Mesothelial cell of epicardium (in vitro differentiated cells): ENCODE data around the gene CT47C1. TPM values are rescaled to one million over a fixed set of nuclear protein-coding genes. Genes with fewer than 3 reads are reported as not detected.

Source experiments
- DNase-seq, 2 experiments: peaks; one replicate each; pipeline ENCODE4 v3.0.0; 2021; ENCODE audit warnings: low spot score in 2 of 2; ENCODE audit not compliant: unreplicated experiment in 2 of 2
- H3K27ac Mint-ChIP-seq: 2 replicates; pipeline ENCODE4 v1.8.0; 2021; ENCODE audit warnings: mixed read lengths
- H3K27me3 Mint-ChIP-seq: 2 replicates; pipeline ENCODE4 v1.8.0; 2021; ENCODE audit warnings: low read depth, mixed read lengths
- H3K36me3 Mint-ChIP-seq: 2 replicates; pipeline ENCODE4 v1.8.0; 2021; ENCODE audit warnings: mixed read lengths
- H3K4me1 Mint-ChIP-seq: 2 replicates; pipeline ENCODE4 v1.8.0; 2021; ENCODE audit warnings: mixed read lengths
- H3K4me3 Mint-ChIP-seq: 2 replicates; pipeline ENCODE4 v1.8.0; 2021; ENCODE audit warnings: mild to moderate bottlenecking, moderate library complexity, mixed read lengths
- H3K9me3 Mint-ChIP-seq: 2 replicates; pipeline ENCODE4 v1.8.0; 2021; ENCODE audit warnings: mixed read lengths
- total RNA-seq: library from RNA; stranded (reverse); gene quantifications from 3 replicates; pipeline ENCODE4 v1.2.1, GENCODE V29; 2021
- TF ChIP-seq, protein P1 (sequence below): fragments of 200-600 bp; sonication (generic); IDR thresholded peaks from one replicate; pipeline ENCODE4 v1.5.0; 2021; ENCODE audit warnings: antibody characterized with exemption; ENCODE audit not compliant: unreplicated experiment

Gene CT47C1
- total RNA-seq, 1 donor from 2014 or later, result not detected

DNA sequence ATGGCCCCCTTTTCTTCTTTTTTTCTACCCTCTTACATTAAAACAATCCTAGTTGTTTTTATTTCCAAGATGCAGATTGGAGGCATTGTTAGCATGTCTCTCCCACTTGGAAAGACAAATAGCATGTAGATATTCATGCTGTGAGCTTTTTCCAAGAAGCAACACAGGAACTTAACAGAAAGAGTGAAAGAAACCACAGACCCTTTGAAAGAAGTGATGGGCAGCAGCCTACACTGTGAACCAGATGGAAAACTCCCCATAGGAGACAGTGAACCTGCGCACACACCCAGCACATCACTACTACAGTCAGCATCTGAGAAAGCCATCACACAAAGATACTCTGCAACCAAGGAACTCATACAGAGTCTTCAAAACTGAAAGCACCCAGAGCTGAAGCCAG, 17.8 kb downstream of the CT47C1 start:
- Mint-ChIP-seq H3K27me3 (peaks cover 17% of the 10 kb centered on the region), H3K36me3 (no peaks in the 10 kb centered on the region), H3K4me1 (no peaks in the 10 kb centered on the region), H3K27ac (no peak overlapping the region), H3K4me3 (no peak overlapping the region), H3K9me3 (peaks cover 18% of the 10 kb centered on the region)
- no peak for DNase-seq
- TF ChIP-seq, protein P1, sequence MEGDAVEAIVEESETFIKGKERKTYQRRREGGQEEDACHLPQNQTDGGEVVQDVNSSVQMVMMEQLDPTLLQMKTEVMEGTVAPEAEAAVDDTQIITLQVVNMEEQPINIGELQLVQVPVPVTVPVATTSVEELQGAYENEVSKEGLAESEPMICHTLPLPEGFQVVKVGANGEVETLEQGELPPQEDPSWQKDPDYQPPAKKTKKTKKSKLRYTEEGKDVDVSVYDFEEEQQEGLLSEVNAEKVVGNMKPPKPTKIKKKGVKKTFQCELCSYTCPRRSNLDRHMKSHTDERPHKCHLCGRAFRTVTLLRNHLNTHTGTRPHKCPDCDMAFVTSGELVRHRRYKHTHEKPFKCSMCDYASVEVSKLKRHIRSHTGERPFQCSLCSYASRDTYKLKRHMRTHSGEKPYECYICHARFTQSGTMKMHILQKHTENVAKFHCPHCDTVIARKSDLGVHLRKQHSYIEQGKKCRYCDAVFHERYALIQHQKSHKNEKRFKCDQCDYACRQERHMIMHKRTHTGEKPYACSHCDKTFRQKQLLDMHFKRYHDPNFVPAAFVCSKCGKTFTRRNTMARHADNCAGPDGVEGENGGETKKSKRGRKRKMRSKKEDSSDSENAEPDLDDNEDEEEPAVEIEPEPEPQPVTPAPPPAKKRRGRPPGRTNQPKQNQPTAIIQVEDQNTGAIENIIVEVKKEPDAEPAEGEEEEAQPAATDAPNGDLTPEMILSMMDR, result no peak

- no peaks in the 10 kb centered on the region for H3K4me1 Mint-ChIP-seq
- H3K27ac Mint-ChIP-seq, result no peak overlapping the region
- no peak for DNase-seq
- TF ChIP-seq, protein P1, result no peak
- peaks cover 17% of the 10 kb centered on the region for H3K27me3 Mint-ChIP-seq
- H3K4me3 Mint-ChIP-seq, result no peak overlapping the region
- no peaks in the 10 kb centered on the region for H3K36me3 Mint-ChIP-seq
- peaks cover 38% of the 10 kb centered on the region for H3K9me3 Mint-ChIP-seq
Measured at GRCh38 chrX:119093991-119094735, 21.4 kb downstream of the CT47C1 start.

- H3K9me3 Mint-ChIP-seq, result peaks cover 34% of the 10 kb centered on the region
- peaks cover 17% of the 10 kb centered on the region for H3K27me3 Mint-ChIP-seq
- H3K27ac Mint-ChIP-seq, result no peak overlapping the region
- TF ChIP-seq, protein P1, result no peak
- H3K4me1 Mint-ChIP-seq, result no peaks in the 10 kb centered on the region
- no peaks in the 10 kb centered on the region for H3K36me3 Mint-ChIP-seq
- no peak for DNase-seq
- no peak overlapping the region for H3K4me3 Mint-ChIP-seq
Measured at GRCh38 chrX:119094819-119095218, 22.0 kb downstream of the CT47C1 start.

DNA sequence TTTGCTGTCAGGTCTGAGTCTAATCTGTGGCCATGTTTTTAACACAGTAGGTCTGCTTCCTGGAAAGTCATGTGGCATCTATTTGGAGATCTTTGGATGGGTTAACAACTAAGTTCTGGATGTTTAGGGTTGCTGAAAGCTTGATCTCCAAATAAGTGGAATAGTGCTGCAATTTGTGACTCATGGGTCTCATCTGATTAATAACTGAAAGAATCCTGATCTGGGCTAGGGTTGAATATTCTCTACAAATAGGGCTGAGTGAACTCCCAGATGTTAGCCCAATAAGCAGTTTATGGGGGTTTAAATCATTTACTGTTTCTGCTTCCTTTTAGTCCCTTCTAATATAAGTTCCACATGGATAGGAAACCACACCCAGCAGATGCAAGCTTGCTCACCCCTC, 23.1 kb downstream of the CT47C1 start:
- Mint-ChIP-seq H3K4me1 (no peaks in the 10 kb centered on the region), H3K4me3 (no peak overlapping the region), H3K27ac (no peak overlapping the region), H3K36me3 (no peaks in the 10 kb centered on the region), H3K9me3 (peaks cover 33% of the 10 kb centered on the region), H3K27me3 (peaks cover 12% of the 10 kb centered on the region)
- no peak for DNase-seq
- TF ChIP-seq, protein P1, result no peak

GRCh38 chrX:119101168-119101567, 28.4 kb downstream of the CT47C1 start:
- TF ChIP-seq, protein P1, result no peak
- DNase-seq, result no peak
- Mint-ChIP-seq H3K27ac (no peak overlapping the region), H3K4me1 (no peaks in the 10 kb centered on the region), H3K27me3 (peaks cover 6% of the 10 kb centered on the region), H3K9me3 (peaks cover 37% of the 10 kb centered on the region), H3K36me3 (no peaks in the 10 kb centered on the region), H3K4me3 (no peak overlapping the region)
